ENCODE measurements around the gene PAPSS1.
A peak's percentile ranks its signal among the peaks of the same experiment; 100 is the strongest.
"Not testable (repeated sequence)": the region's sequence is repeated elsewhere in the genome, so short reads cannot be mapped to it uniquely, and the experiment has no call there.

The PAPSS1 gene

DNA sequence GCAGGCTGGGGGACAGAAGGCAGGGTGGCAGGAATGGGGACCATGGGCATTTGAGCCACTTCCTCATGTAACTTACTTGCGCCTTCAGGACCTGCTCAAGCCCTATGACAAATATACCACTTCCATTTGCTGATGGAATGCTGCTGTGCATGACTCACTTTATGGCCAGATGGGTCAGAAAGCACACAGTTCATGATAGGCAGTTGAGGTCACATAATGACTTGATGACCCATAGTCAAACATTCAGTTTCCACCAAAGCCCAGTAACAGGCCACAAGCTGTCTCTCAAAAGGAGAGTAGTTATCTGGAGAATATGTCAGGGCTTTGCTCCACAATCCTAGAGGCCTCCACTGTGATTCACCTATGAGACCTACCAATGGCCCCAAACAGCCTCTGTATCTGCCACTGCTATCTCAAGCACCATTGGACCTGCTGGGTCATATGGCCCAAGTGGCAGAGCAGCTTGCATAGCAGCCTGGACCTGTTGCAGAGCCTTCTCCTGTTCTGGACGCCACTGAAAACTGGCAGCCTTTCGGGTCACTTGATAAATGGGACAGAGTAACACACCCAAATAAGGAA is 5.3 kb upstream of the PAPSS1 start:
- DNase-seq: peak; percentile 66

DNA sequence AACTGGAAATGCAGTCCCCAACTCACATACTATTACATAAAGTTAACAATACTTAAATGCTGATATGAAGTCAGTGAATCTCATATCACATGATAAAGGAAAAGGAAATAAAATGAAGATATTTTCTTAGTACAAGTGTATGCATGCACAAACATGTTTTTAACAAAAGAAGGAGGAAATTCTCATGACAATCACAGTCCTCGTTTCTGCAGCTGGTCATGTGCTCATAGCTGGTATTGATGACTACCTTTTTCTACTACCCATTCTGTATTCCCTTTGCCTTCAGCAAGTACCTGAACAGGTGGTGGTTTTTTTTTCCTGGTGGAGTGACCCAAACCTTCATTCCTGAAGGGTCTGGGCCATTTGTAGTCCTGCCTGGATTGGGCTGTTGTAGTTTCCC is 3.3 kb upstream of the PAPSS1 start:
- DNase-seq: not testable (repeated sequence)

DNA sequence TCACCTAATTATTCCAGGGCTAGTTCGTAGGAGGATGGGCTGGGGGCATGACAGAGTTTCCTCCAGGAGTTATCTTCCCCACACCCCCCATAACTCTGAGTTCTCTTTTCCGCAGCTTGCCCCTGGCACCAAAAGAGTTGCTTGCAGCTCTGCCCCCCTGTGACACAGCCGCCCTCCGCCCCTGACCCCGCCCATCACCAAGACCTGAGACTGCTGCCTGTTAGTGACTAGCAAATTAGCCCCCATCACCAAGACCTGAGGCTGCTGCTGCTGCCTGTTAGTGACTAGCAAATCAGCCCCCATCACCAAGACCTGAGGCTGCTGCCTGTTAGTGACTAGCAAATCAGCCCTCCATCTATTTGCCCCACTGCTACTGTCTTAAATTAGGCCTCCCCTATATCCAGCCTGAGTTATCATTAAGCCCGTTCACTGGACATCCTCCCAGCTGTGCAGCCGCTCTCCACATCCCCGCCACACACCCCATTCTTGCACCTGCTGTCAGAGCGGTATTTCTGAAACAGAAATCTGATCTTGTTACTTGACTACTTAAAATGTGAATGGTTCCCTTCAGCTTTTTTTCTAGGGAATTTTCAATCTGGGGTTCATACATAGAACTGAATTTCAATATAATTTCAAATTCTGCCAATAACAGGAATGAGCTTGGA is 1.5 kb upstream of the PAPSS1 start:
- DNase-seq: no peak

GRCh38 chr4:107719207-107719921 is 670 bp downstream of the PAPSS1 start:
- peak; percentile 59 for DNase-seq

DNA sequence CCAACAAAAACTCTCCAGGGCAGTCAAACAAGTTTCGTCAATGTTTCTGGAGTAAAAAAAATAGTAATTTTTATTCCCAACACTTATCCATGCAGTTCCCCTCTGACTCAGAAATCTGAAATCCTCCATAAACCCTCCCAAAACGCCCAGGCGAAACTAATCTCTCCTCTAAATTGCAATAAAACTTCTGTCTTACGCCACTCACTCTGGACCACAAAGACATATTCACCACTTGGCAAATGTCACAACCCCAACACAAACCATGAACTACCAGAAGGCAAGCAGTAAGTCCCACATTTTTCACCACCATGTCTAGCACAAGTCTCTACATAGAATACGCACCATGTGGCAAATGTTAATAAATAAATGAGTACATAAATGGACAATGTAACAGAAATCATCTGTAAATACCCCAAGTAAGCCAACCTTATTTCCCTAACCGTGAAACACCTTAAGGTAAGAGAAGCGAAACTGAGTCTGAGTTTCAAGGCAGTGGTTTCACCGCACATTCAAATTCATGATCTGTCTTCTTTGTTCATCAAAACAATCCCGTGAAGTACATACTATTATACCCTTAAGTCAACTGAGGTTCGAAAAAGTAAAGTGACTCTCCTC is 1.6 kb downstream of the PAPSS1 start:
- peak; percentile 79 for DNase-seq

DNA sequence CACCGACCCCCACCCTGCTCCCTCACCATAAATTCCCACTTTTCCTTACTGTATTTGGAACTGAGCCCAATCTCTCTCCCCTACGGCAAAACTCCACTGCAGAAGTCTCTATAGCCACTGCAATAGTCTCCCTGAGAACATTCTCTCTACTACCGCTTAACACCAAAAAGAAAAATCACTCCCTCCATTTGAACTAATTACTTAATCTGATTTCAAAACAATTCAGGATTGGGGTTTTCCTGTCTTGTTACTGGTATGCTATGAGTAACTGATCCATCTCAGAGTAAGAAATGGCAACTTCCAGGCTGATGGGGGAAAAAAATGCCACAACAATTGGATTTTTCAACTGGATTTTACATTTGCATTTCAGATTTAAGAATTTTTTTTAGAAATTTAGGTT is 5.8 kb downstream of the PAPSS1 start:
- peak; percentile 32 for DNase-seq

DNA sequence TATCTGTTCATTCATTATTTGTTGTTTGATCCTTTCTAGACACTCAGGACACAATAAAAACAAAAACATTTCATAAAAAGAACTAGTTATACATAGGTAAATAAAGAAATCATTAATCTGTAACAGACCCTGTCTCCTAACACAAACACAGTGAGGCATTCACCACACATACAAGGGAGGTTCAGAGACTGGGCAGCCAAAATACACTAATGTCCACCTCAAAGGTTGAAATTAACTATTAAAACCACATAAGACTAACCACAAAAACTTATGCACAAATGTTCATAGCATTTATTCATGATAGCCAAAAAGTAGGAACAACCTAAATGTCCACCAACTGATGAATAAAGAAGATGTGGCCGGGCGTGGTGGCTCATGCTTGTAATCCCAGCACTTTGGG is 7.8 kb downstream of the PAPSS1 start:
- DNase-seq: no peak

DNA sequence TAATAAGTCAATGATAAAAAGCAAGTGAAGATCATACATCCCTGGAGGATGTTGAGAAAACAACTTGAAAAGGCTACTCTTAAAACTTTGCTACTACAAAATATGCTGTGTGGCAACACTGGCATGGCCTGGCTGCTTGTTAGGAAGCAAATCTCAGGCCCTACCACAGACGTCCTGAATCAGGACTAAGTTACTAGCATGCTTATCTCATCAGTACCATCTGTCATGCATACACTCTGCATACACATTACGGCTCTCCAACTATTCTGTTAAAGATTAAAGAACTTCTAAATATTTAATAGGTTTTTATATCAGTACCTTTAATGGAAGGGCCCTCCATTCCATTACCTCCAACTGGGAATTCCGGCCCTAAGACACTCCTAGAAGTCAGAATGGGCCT is 8.2 kb downstream of the PAPSS1 start:
- no peak for DNase-seq

DNA sequence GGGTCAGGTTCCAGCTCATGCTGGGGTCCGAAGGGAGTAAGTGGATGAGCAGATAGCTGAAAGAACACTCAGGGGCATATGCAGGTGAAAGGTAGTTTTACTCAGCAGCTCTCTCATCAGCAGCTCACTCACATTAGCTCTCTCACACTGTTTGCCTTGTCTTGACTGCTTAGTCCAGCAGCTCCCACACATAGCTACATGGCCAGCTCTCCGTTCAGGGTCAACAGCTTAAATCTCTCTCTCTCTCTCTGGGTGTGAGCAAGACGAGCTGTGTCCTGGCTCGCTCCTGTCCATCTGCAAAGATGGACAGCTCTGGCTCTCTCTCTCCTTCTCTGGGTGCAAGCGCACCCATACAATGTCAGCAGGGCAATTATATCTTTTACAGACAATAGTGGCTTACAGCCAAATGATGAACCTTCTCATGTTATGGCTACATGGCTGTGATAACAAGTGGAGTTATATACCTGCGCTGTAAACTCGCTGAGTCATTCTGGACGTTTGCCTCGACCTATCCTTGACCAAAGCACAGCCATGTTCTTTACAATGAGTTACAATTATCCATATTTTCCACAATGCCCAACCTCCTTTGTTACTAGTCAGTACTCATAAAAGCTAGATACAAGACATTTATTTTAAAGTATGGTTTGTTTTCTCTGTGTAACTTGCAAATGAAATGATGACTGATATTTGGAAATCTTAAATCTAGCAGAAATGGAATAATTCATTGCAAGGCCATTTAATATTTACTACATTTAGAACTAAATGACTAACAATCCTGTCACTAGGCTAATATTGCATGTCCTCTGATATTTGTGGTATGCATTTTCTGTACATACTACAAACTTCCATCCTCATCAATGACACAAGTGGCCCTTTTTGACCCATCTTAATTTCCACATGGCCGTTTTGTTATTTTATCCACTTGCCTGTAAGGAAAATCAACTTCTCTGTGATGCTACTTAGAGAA is 9.3 kb downstream of the PAPSS1 start:
- DNase-seq: no peak

DNA sequence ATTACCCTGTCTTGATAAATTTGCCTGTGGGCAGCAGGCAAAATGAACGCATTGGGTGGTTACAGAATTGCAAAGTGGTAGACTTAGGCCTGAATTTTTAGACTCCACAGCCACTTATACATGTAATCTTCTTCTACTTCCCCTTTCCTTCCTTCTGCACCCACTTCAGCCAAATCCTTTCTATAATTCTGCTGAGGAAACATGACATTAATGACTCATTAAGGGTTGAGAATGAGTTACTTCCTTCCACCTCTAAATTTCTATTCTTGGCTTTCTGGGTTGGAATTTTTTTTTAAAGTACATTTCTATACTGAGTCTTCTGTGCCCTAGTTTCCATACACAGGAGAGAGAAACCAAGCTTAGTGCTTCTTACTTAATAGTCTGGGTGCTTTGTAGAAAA is 10.1 kb downstream of the PAPSS1 start:
- peak; percentile 84 for DNase-seq

DNA sequence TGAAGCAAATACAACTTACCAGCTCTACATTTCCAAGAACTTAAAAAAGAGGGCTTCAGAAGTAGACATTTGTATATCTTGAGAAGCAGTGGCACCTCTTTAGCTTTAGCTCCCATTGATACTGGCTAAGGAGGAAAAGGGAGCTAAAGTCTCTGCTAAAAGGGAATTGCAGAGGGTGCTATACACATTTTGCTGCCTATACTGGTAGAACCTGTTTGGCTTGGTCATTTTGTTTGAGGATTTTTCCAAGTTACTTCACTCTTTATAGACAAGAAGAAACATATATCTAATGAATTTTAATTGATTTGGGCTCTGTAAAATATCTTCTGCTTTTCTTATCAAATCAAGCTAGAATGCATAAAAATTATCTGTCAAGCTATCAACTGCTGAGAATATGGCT is 11.8 kb downstream of the PAPSS1 start:
- no peak for DNase-seq

DNA sequence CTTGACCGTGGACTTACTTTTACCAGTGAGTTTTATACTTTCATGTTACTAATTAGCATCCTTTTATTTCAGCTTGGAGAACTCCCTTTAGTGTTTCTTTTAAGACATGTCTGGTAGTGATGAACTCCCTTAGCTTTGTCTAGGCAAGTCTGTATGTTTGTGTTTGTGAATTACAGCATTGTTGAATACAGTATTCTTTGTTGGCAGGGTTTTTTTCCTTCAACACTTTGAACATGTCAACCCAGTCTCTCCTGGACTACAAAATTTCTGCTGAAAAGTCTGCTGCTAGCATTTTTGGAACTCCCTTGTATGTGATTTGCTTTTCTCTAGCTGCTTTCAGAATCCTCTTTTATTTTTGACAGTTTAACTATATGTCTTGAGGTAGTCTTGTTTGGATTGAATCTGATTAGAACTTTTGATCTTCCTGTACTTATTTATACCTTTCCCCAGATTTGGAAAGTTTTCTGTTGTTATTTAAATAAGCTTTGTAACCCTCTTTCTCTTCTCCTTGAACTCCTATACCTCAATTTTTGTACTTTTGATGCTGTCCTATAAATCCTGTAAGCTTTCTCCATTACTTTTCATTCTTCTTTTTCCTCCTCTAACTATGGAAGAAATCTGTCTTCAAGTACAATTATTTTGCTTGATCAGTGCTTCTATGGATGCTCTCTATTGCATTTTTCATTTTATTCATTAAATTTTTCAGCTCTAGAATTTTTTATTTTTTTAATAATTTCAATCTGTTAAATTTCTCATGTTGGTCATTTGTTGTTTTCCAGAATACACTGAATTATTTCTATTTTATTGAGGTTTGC is 14.1 kb downstream of the PAPSS1 start:
- DNase-seq: no peak

- DNase-seq: no peak
Observed at GRCh38 chr4:107701565-107701964, 18.5 kb downstream of the PAPSS1 start.

GRCh38 chr4:107699466-107700206 is 20.4 kb downstream of the PAPSS1 start:
- no peak for DNase-seq

- DNase-seq: not testable (repeated sequence)
Observed at GRCh38 chr4:107696187-107696586, 23.8 kb downstream of the PAPSS1 start.

- peak; percentile 62 for DNase-seq
Observed at GRCh38 chr4:107693132-107693531, 26.9 kb downstream of the PAPSS1 start.

GRCh38 chr4:107692202-107692601 is 27.8 kb downstream of the PAPSS1 start:
- DNase-seq: no peak

DNA sequence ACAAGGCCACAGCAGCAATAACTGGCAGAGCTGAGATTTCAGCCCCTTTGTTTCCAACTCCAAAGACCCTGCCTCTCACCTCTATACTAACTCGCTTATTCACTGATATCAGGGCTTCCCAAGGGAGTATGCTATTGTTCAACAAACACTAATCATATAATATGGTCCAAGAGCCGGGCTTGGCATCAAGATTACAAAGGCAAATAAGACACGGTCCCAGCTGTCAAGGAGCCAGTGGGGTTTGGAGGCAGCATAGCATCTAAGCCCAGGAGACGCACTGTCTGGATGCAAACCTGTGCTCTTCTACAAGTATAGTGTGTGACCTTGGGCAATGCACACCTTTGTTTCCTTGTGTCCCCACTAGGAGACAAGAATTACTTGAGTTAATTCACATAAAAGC is 28.7 kb downstream of the PAPSS1 start:
- DNase-seq: no peak

GRCh38 chr4:107689912-107690587 is 30.0 kb downstream of the PAPSS1 start:
- peak; percentile 19 for DNase-seq

DNA sequence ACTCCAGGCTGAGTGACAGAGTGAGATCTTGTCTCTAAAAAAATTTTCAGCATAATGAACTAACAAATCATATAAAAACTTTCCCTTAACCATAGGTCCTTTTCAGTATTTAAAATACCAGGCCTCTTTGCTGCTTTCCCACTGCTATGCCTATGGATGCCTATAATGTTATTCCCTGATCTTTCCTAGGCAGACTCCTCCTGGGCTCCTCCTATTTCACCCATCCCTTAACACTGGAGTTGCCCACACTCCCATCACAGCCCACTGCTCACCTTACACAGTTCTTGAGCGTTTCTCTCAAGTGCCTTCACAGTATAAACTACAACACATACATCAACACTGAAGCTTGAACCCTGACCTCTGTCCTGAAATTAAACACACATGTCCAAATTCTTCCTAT is 31.6 kb downstream of the PAPSS1 start:
- DNase-seq: no peak
